Activated CD4-positive, CD25-positive, alpha-beta regulatory T cell treated with anti-CD3 and anti-CD28 coated beads, Interleukin-2, amount 50 U/mL, for 72 hours (primary cell): ENCODE data around the gene TYW3.
"Not testable (repeated sequence)": the region's sequence is repeated elsewhere in the genome, so short reads cannot be mapped to it uniquely, and the experiment has no call there.

Experiments used
- DNase-seq: peaks from one replicate; pipeline ENCODE4 v3.0.0; 2021

TYW3 gene

GRCh38 chr1:74732071-74732946 lies 643 bp upstream of the TYW3 start:
- DNase-seq, result not testable (repeated sequence)

- no peak for DNase-seq
Measured at GRCh38 chr1:74733604-74734484, 892 bp downstream of the TYW3 start.

GRCh38 chr1:74737333-74737732 lies 4.4 kb downstream of the TYW3 start:
- DNase-seq, result no peak

GRCh38 chr1:74740307-74740980 lies 7.5 kb downstream of the TYW3 start:
- DNase-seq, result not testable (repeated sequence)

- not testable (repeated sequence) for DNase-seq
Measured at GRCh38 chr1:74745247-74745646, 12.3 kb downstream of the TYW3 start.

GRCh38 chr1:74748960-74749359 lies 16.0 kb downstream of the TYW3 start:
- no peak for DNase-seq

- DNase-seq, result no peak
Measured at GRCh38 chr1:74753104-74753503, 20.2 kb downstream of the TYW3 start.

- no peak for DNase-seq
Measured at GRCh38 chr1:74755475-74755874, 22.5 kb downstream of the TYW3 start.

- DNase-seq, result not testable (repeated sequence)
Measured at GRCh38 chr1:74756650-74757049, 23.7 kb downstream of the TYW3 start.

GRCh38 chr1:74763807-74764206 lies 30.9 kb downstream of the TYW3 start:
- no peak for DNase-seq

- DNase-seq, result no peak
Measured at GRCh38 chr1:74766579-74766978, 33.6 kb downstream of the TYW3 start.

GRCh38 chr1:74767490-74767889 lies 34.5 kb downstream of the TYW3 start:
- no peak for DNase-seq

GRCh38 chr1:74771913-74772515 lies 39.1 kb downstream of the TYW3 start:
- DNase-seq, result no peak

- no peak for DNase-seq
Measured at GRCh38 chr1:74772945-74773344, 40.0 kb downstream of the TYW3 start.

GRCh38 chr1:74773582-74773981 lies 40.6 kb downstream of the TYW3 start:
- DNase-seq, result no peak

- no peak for DNase-seq
Measured at GRCh38 chr1:74775735-74776134, 42.8 kb downstream of the TYW3 start.

GRCh38 chr1:74777525-74777924 lies 44.6 kb downstream of the TYW3 start:
- no peak for DNase-seq

GRCh38 chr1:74779750-74780149 lies 46.8 kb downstream of the TYW3 start:
- no peak for DNase-seq

GRCh38 chr1:74780594-74780993 lies 47.6 kb downstream of the TYW3 start:
- DNase-seq, result no peak

GRCh38 chr1:74785944-74786343 lies 53.0 kb downstream of the TYW3 start:
- DNase-seq, result no peak

- DNase-seq, result no peak
Measured at GRCh38 chr1:74790453-74790852, 57.5 kb downstream of the TYW3 start.

GRCh38 chr1:74791491-74791890 lies 58.5 kb downstream of the TYW3 start:
- DNase-seq, result no peak

- DNase-seq, result no peak
Measured at GRCh38 chr1:74799119-74799657, 66.2 kb downstream of the TYW3 start.
